Thyroid gland (tissue), 4 donors: ENCODE results near the gene HMOX1. TPM values are rescaled to one million over a fixed set of nuclear protein-coding genes. Genes with fewer than 3 reads are reported as not detected.

Experiments
- DNase-seq, 2 donors: peaks; one replicate each; pipeline ENCODE4 v3.0.0-alpha.2; 2019
- H3K27ac ChIP-seq, 3 donors: fragments of 200-600 bp; sonication (generic); 1 replicate in 2 of 3; 2 replicates in 1 of 3; pipeline ENCODE4 v1.5.1; 2016 to 2019; ENCODE audit warnings: mild to moderate bottlenecking in 1 of 3, moderate library complexity in 1 of 3
- H3K27me3 ChIP-seq: fragments of 200-600 bp; sonication (generic); one replicate; pipeline ENCODE4 v1.5.1; 2019
- H3K36me3 ChIP-seq, 2 donors: fragments of 200-600 bp; sonication (generic); one replicate each; pipeline ENCODE4 v1.5.1; 2016 to 2019
- H3K4me1 ChIP-seq, 2 donors: fragments of 200-600 bp; sonication (generic); one replicate each; pipeline ENCODE4 v1.5.1; 2017 to 2019
- H3K4me3 ChIP-seq, 3 donors: fragments of 200-600 bp; sonication (generic); replicated peaks in 1 of 3; 1 replicate in 2 of 3; 2 replicates in 1 of 3; pipeline ENCODE4 v1.5.1; 2016; ENCODE audit warnings: mild to moderate bottlenecking in 1 of 3
- H3K9me3 ChIP-seq: fragments of 200-600 bp; sonication (generic); one replicate; pipeline ENCODE4 v1.5.1; 2017
- POLR2A ChIP-seq, 2 donors: fragments of 450-650 bp; IDR thresholded peaks; one replicate each; pipeline ENCODE4 v1.6.1; 2017; ENCODE audit warnings: antibody characterized with exemption in 2 of 2, mild to moderate bottlenecking in 2 of 2, moderate library complexity in 1 of 2
- WGBS, 2 donors: methylation state at CpG; one replicate each; pipeline ENCODE4 v1.1.5; 2017; 5-methylcytosine and 5-hydroxymethylcytosine counted together
- intact Hi-C: fragments of 100-400 bp; cut with DNase I; formaldehyde crosslinking; loops from one replicate; pipeline ENCODE4 v1.15.1; 2023
- total RNA-seq, 4 donors: library from RNA; depleted of rRNA; stranded (reverse); fragments of >200 nt; gene quantifications; one replicate each; pipeline ENCODE4 v1.2.3, GENCODE V29; 2016
- TF ChIP-seq, protein P1 (sequence below), 6 experiments: fragments of 200-600 bp in 3 of 6; fragments of 450-650 bp in 3 of 6; sonication (generic) in 3 of 6; IDR thresholded peaks; one replicate each; pipeline ENCODE4 v1.5.1; 2016 to 2019; ENCODE audit warnings: antibody characterized with exemption in 6 of 6, mild to moderate bottlenecking in 2 of 6, inconsistent platforms in 1 of 6, moderate library complexity in 1 of 6

Gene HMOX1
- total RNA-seq, 4 donors from 2014 or later, result 5.2 to 13.0 (median 6.9) TPM

DNA sequence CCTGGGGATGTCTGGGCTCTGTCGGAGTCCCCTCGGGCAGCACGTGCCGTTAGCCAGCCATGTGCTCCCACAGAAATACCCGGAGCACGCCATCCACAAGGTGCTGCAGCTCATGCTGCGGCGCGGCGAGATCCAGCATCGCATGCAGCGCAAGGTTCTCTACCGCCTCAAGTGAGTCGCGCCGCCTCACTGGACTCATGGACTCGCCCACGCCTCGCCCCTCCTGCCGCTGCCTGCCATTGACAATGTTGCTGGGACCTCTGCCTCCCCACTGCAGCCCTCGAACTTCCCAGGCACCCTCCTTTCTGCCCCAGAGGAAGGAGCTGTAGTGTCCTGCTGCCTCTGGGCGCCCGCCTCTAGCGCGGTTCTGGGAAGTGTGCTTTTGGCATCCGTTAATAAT lies 43.2 kb downstream of the HMOX1 start:
- H3K4me3 ChIP-seq, result no peak overlapping the region
- no peaks in the 10 kb centered on the region for H3K27me3 ChIP-seq
- peaks cover 15 to 31% of the 10 kb centered on the region in 2 donors for H3K36me3 ChIP-seq
- H3K4me1 ChIP-seq, result peaks cover 18 to 20% of the 10 kb centered on the region in 2 donors
- no peaks in the 10 kb centered on the region for H3K9me3 ChIP-seq
- WGBS, 2 donors, result 95 to 98% methylated on average over 26 of the region's 26 CpGs
- TF ChIP-seq POLR2A (IDR thresholded peaks at IDR 0.05), result no peak
- TF ChIP-seq, protein P1, sequence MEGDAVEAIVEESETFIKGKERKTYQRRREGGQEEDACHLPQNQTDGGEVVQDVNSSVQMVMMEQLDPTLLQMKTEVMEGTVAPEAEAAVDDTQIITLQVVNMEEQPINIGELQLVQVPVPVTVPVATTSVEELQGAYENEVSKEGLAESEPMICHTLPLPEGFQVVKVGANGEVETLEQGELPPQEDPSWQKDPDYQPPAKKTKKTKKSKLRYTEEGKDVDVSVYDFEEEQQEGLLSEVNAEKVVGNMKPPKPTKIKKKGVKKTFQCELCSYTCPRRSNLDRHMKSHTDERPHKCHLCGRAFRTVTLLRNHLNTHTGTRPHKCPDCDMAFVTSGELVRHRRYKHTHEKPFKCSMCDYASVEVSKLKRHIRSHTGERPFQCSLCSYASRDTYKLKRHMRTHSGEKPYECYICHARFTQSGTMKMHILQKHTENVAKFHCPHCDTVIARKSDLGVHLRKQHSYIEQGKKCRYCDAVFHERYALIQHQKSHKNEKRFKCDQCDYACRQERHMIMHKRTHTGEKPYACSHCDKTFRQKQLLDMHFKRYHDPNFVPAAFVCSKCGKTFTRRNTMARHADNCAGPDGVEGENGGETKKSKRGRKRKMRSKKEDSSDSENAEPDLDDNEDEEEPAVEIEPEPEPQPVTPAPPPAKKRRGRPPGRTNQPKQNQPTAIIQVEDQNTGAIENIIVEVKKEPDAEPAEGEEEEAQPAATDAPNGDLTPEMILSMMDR (IDR thresholded peaks at IDR 0.05), result no peak
- intact Hi-C loops, result loop anchor here (10.0 kb wide), 1 partner anchor 69 kb away; no protein-coding TSS in a partner anchor
- DNase-seq, result no peak
- no peak overlapping the region for H3K27ac ChIP-seq

DNA sequence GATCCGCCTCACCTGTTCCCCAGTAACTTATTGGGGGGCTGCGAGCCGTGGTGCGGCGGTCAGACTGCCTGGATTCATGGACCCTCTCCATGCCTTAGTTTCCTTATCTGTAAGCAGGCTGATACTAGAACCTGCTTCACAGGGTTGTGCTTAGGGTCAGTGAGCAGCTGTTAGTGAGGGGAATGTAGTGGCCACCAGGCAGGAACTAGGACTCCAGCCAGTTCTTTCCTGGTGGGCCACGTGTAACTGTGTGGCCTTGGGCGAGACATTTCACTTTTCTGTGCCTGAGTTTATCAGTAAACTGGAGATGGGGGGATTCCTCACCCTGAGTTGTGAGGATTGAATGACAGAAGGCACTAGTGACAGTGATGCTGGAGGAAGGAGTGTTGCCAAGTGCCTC lies 43.9 kb downstream of the HMOX1 start:
- no peak overlapping the region for H3K4me3 ChIP-seq
- H3K36me3 ChIP-seq, result peaks cover 12 to 26% of the 10 kb centered on the region in 2 donors
- H3K27ac ChIP-seq, result no peak overlapping the region
- intact Hi-C loops, result loop anchor here (10.0 kb wide), 1 partner anchor 70 kb away; no protein-coding TSS in a partner anchor
- DNase-seq, result no peak
- WGBS, 2 donors, result 85 to 95% methylated on average over 3 to 7 of the region's 7 CpGs
- peaks cover 18 to 20% of the 10 kb centered on the region in 2 donors for H3K4me1 ChIP-seq
- H3K27me3 ChIP-seq, result no peaks in the 10 kb centered on the region
- TF ChIP-seq, protein P1 (IDR thresholded peaks at IDR 0.05), result no peak
- TF ChIP-seq POLR2A (IDR thresholded peaks at IDR 0.05), result no peak
- no peaks in the 10 kb centered on the region for H3K9me3 ChIP-seq

DNA sequence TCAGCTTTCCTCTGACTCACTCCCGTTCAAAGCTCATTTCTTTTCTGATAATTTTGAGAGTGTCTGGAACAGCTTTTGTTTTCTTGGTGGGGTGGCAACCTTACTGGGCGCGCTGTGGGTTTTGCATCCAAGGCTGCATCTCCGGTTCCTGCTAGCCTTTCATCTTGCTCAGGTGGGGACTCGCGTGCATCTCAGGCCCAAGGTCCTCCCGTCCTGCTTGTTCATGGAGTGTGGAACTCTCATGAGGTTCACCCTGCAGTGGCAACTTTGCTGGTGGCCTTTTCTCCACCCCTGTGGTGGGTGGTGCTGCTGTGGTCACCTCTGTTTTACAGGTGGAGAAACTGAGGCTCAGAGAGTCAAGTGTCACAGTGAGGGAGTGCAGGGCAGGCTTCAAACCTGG lies 44.6 kb downstream of the HMOX1 start:
- intact Hi-C loops, result loop anchor here (10.0 kb wide), 1 partner anchor 71 kb away; no protein-coding TSS in a partner anchor
- Histone ChIP-seq H3K4me1 (peaks cover 18 to 24% of the 10 kb centered on the region in 2 donors), H3K9me3 (no peaks in the 10 kb centered on the region), H3K36me3 (peaks cover 7 to 18% of the 10 kb centered on the region in 2 donors), H3K27me3 (no peaks in the 10 kb centered on the region), H3K27ac (peak overlapping the region; percentile 79 to 88 (median 85)), H3K4me3 (no peak overlapping the region)
- TF ChIP-seq POLR2A (IDR thresholded peaks at IDR 0.05), result no peak
- TF ChIP-seq, protein P1 (IDR thresholded peaks at IDR 0.05), result no peak
- WGBS, 2 donors, result 75 to 84% methylated on average over 7 of the region's 7 CpGs
- peak; percentile 12 to 20 for DNase-seq

DNA sequence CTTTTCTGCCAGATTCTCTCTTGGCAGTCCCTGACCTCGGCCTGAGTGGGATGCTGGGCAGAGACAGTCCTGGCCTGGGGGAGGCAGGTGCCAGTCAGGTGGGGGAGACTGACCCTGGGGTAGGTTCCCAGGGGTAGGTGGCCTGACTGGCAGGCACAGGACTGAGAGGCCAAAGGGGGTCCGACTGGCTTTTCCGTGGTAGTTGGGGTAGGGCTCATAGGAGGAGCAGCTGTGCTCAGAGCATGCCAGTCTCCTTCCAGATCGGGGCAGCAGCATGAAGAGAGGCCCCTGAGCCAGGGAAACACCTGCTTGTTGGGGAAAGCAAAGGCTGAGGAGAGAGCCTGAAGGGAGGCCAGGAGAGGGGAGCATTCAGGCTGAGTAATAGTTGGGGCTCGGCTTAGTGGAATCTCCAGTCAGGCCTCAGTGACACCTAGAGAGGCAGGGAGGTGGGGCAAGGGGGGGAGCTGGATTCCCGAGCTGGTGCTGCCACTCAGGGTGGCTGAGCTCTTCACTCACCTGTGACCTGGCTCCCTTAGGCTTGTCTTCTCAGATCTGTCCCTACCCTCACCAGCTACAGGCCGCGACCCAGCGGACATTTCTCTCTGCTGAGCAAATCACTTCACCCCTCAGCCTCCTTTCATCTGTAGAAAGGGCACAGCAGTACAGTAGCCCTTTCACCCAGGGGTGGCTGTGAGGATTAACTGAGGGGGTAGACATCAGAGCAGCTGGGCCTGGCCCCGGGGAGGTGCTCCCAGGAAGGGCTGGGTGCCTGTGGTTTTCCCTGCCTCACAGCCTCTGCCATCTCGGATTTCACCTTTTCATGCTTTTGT lies 45.3 kb downstream of the HMOX1 start:
- peak; percentile 6 to 31 for TF ChIP-seq POLR2A (IDR thresholded peaks at IDR 0.05)
- TF ChIP-seq, protein P1 (IDR thresholded peaks at IDR 0.05), result no peak
- H3K27me3 ChIP-seq, result no peaks in the 10 kb centered on the region
- WGBS, 2 donors, result 38 to 45% methylated on average over 9 to 11 of the region's 11 CpGs
- peak overlapping the region; percentile 79 to 97 (median 88) for H3K27ac ChIP-seq
- H3K36me3 ChIP-seq, result peaks cover 7 to 12% of the 10 kb centered on the region in 2 donors
- no peak overlapping the region for H3K4me3 ChIP-seq
- DNase-seq, result peak; percentile 96
- no peaks in the 10 kb centered on the region for H3K9me3 ChIP-seq
- intact Hi-C loops, result loop anchor here (10.0 kb wide), 1 partner anchor 71 kb away; no protein-coding TSS in a partner anchor
- peaks cover 22 to 30% of the 10 kb centered on the region in 2 donors for H3K4me1 ChIP-seq

DNA sequence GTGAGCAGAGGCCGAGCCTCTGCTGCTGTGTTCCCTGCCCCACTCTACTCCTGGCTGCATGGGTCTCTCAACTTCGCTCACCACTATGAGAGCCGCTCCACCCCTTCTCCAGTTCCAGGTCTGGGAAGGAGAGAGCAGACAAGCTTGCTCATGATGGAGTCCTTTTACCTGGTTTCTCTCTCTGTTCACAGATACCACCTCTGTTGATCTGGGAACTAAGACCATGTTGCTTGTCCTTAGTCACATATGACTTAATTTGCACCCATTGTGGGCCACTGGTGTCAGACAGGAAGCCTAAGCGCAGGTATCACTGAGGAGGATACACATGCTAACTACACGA lies 45.9 kb downstream of the HMOX1 start:
- WGBS, 2 donors, result 55 to 70% methylated on average over 5 of the region's 5 CpGs
- no peaks in the 10 kb centered on the region for H3K9me3 ChIP-seq

More for the DNA sequence above, 45.9 kb downstream of the HMOX1 start:
- Histone ChIP-seq H3K27ac (peak overlapping the region; percentile 79 to 97 (median 88)), H3K4me3 (no peak overlapping the region), H3K4me1 (peaks cover 24 to 33% of the 10 kb centered on the region in 2 donors), H3K36me3 (peaks cover 6 to 7% of the 10 kb centered on the region in 2 donors), H3K27me3 (no peaks in the 10 kb centered on the region)
- TF ChIP-seq, protein P1 (IDR thresholded peaks at IDR 0.05), result no peak
- TF ChIP-seq POLR2A (IDR thresholded peaks at IDR 0.05), result no peak
- DNase-seq, result no peak
- intact Hi-C loops, result loop anchor here (10.0 kb wide), 1 partner anchor 72 kb away; no protein-coding TSS in a partner anchor
